ENCODE results near the gene LRFN2.
A peak's percentile ranks its signal among the peaks of the same experiment; 100 is the strongest.

- TF ChIP-seq, protein P1, sequence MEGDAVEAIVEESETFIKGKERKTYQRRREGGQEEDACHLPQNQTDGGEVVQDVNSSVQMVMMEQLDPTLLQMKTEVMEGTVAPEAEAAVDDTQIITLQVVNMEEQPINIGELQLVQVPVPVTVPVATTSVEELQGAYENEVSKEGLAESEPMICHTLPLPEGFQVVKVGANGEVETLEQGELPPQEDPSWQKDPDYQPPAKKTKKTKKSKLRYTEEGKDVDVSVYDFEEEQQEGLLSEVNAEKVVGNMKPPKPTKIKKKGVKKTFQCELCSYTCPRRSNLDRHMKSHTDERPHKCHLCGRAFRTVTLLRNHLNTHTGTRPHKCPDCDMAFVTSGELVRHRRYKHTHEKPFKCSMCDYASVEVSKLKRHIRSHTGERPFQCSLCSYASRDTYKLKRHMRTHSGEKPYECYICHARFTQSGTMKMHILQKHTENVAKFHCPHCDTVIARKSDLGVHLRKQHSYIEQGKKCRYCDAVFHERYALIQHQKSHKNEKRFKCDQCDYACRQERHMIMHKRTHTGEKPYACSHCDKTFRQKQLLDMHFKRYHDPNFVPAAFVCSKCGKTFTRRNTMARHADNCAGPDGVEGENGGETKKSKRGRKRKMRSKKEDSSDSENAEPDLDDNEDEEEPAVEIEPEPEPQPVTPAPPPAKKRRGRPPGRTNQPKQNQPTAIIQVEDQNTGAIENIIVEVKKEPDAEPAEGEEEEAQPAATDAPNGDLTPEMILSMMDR (conservative IDR thresholded peaks at IDR 0.05; ENCODE audit: low read depth in 2 of 2), result peak; percentile 57 to 68
- no peak for TF ChIP-seq EZH2 (IDR thresholded peaks at IDR 0.05; ENCODE audit: low read depth, unreplicated experiment)
These were observed 4.3 kb downstream of the LRFN2 start for GRCh38 chr6:40582892-40583291.

All from GM23338 (cell line).